Kidney (tissue), 14 donors: ENCODE results near the gene SEL1L2. TPM values are rescaled to one million over a fixed set of nuclear protein-coding genes. Genes with fewer than 3 reads are reported as not detected.

Experiments used
- DNase-seq, 5 donors: peaks; one replicate each; pipeline ENCODE4 v3.0.0-alpha.2; 2013 to 2020
- FAIRE-seq: peaks from 2 replicates; lab custom pipeline; 2012; peaks lifted over from hg19 to GRCh38; lab: Jason Lieb, UNC
- H3K27ac ChIP-seq, 2 donors: one replicate each; pipeline ENCODE4 v1.7.0; 2013; ENCODE audit warnings: low read depth in 2 of 2, low read length in 2 of 2, inconsistent platforms in 1 of 2
- H3K27me3 ChIP-seq: one replicate; pipeline ENCODE4 v1.7.1; 2013; ENCODE audit warnings: low read length, inconsistent platforms; ENCODE audit not compliant: control insufficient read depth, insufficient read depth
- H3K36me3 ChIP-seq, 3 donors: one replicate each; pipeline versions ENCODE4 v1.7.0 to v1.7.1; 2013; ENCODE audit warnings: low read length in 3 of 3, control low read depth in 1 of 3, inconsistent platforms in 1 of 3; ENCODE audit not compliant: insufficient read depth in 3 of 3, control insufficient read depth in 2 of 3
- H3K4me1 ChIP-seq, 3 donors: one replicate each; pipeline versions ENCODE4 v1.7.0 to v1.7.1; 2013; ENCODE audit warnings: low read length in 3 of 3, inconsistent platforms in 1 of 3, low read depth in 1 of 3; ENCODE audit not compliant: control insufficient read depth in 2 of 3, insufficient read depth in 2 of 3
- H3K4me3 ChIP-seq, 3 donors: one replicate each; pipeline versions ENCODE4 v1.7.0 to v1.8.1; 2013; ENCODE audit warnings: low read length in 3 of 3, control low read depth in 1 of 3, inconsistent platforms in 1 of 3
- H3K9ac ChIP-seq, 3 donors: one replicate each; pipeline versions ENCODE4 v1.7.0 to v1.7.1; 2013; ENCODE audit warnings: low read length in 3 of 3, control low read depth in 1 of 3, inconsistent platforms in 1 of 3
- H3K9me3 ChIP-seq, 3 donors: one replicate each; pipeline versions ENCODE4 v1.7.0 to v1.7.1; 2013; ENCODE audit warnings: low read length in 3 of 3, control low read depth in 1 of 3, inconsistent platforms in 1 of 3; ENCODE audit not compliant: control insufficient read depth in 2 of 3, insufficient read depth in 1 of 3
- CTCF ChIP-seq: IDR thresholded peaks from 3 replicates; pipeline ENCODE4 v1.5.1; 2012; ENCODE audit warnings: mild to moderate bottlenecking, moderate library complexity, borderline replicate concordance; ENCODE audit not compliant: insufficient read depth; ENCODE audit errors: extremely low read depth
- intact Hi-C: fragments of 100-400 bp; cut with DNase I; formaldehyde crosslinking; loops from one replicate; pipeline ENCODE4 v1.11.1; 2022
- polyA plus RNA-seq: library from polyadenylated mRNA; stranded (reverse); fragments of 350-450 nt; fragmentation: Illumina TruSeq; extraction: RNeasy Lipid Tissue Mini Kit (QIAGEN cat#74804); gene quantifications from one replicate; pipeline ENCODE4 v1.2.3, GENCODE V29; 2014; ENCODE audit warnings: low read depth, low replicate concordance; ENCODE audit not compliant: insufficient read depth
- total RNA-seq: library from RNA; stranded (reverse); fragmentation: NEBNext Ultra II Directional; extraction: Animal tissue kit (Norgen Biotek cat#: 25700); gene quantifications from one replicate; pipeline ENCODE4 v1.2.1, GENCODE V29; 2021
- donor health status: control.
- donor health status: control.
- donor health status: control.
- donor health status: control.
- donor health status: control.
- donor health status: DM: yes; HTN: yes; CAD: no.
- donor health status: Normal renal cell carcinoma (clear cell type).

SEL1L2 gene
- total and polyA plus RNA-seq, 2 donors from 2014 or later, result not detected

- DNase-seq, result no peak
- no peaks in the 10 kb centered on the region for H3K36me3 ChIP-seq
- H3K4me1 ChIP-seq, result no peaks in the 10 kb centered on the region
- H3K27ac ChIP-seq, result no peak overlapping the region
- H3K4me3 ChIP-seq, result no peak overlapping the region
- TF ChIP-seq CTCF, result no peak
- H3K9me3 ChIP-seq, result no peaks in the 10 kb centered on the region
- intact Hi-C loops, result no loop called here
- H3K9ac ChIP-seq, result no peak overlapping the region
- no peak for FAIRE-seq
- no peaks in the 10 kb centered on the region for H3K27me3 ChIP-seq
Observed at GRCh38 chr20:13858871-13859270, 131.5 kb downstream of the SEL1L2 start.

DNA sequence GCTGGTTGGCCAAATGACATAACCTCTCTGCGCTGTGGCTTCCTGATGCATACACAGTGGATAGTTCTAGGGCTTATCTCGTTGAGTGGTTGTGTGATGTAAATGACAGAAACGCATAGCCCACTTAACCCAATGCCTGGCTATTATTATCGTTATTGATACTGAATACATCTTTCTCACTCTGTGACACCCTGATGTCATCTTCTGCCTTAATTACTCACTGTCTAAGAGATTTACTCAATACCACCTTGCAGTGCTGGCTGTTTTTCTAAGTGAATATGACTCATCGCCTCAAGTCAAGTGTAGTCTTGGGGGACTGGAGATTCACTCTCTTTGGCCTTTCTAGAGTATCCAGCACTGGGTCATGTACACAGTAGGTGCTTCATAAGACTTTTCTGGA, 132.0 kb downstream of the SEL1L2 start:
- no peak overlapping the region for H3K4me3 ChIP-seq
- no peaks in the 10 kb centered on the region for H3K9me3 ChIP-seq
- DNase-seq (no peak), FAIRE-seq (no peak)
- no peak overlapping the region for H3K9ac ChIP-seq
- H3K4me1 ChIP-seq, result no peaks in the 10 kb centered on the region
- TF ChIP-seq CTCF, result no peak
- H3K27me3 ChIP-seq, result no peaks in the 10 kb centered on the region
- H3K36me3 ChIP-seq, result no peaks in the 10 kb centered on the region
- intact Hi-C loops, result no loop called here
- H3K27ac ChIP-seq, result no peak overlapping the region

- no peak for TF ChIP-seq CTCF
- intact Hi-C loops, result no loop called here
- DNase-seq, result no peak
- H3K27ac ChIP-seq, result no peak overlapping the region
- H3K9me3 ChIP-seq, result no peaks in the 10 kb centered on the region
- no peaks in the 10 kb centered on the region for H3K36me3 ChIP-seq
- H3K4me3 ChIP-seq, result no peak overlapping the region
- H3K9ac ChIP-seq, result no peak overlapping the region
- H3K4me1 ChIP-seq, result no peaks in the 10 kb centered on the region
- no peaks in the 10 kb centered on the region for H3K27me3 ChIP-seq
- FAIRE-seq, result no peak
Observed at GRCh38 chr20:13857961-13858360, 132.5 kb downstream of the SEL1L2 start.

GRCh38 chr20:13857304-13857703, 133.1 kb downstream of the SEL1L2 start:
- H3K27ac ChIP-seq, result no peak overlapping the region
- H3K27me3 ChIP-seq, result no peaks in the 10 kb centered on the region
- TF ChIP-seq CTCF, result no peak
- DNase-seq (no peak), FAIRE-seq (no peak)
- intact Hi-C loops, result no loop called here
- no peaks in the 10 kb centered on the region for H3K36me3 ChIP-seq
- H3K9ac ChIP-seq, result no peak overlapping the region
- H3K4me1 ChIP-seq, result no peaks in the 10 kb centered on the region
- H3K9me3 ChIP-seq, result no peaks in the 10 kb centered on the region
- H3K4me3 ChIP-seq, result no peak overlapping the region
